ENCODE measurements around the gene EFHD2.

DNA sequence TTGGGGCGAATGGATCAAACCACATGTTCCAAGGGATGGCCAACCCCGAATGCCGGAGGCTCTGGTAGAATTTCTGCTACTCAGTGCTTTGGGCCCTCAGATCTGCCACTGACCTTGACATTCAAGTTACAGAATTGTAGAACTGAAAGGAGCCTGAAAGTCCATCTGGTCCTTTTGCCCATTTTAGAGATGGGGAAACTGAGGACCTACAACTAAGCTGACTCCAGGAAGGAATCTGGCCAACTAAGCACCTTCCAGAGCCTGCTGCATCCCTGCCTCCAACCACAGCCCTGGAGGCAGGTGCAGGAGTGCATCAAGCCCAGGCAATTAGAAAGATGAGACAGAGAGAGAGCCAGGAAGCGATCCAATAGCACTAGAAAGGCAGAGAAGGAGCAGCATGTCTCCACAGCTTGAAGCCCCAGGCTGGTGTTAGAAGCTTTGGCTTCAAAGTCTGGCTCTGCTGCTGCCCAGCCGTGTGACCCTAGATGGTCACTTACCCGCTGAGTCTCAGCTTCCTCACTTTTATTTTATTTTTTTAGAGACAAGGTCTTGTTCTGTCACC is 27.3 kb downstream of the EFHD2 start:
- TF ChIP-seq, protein P1, sequence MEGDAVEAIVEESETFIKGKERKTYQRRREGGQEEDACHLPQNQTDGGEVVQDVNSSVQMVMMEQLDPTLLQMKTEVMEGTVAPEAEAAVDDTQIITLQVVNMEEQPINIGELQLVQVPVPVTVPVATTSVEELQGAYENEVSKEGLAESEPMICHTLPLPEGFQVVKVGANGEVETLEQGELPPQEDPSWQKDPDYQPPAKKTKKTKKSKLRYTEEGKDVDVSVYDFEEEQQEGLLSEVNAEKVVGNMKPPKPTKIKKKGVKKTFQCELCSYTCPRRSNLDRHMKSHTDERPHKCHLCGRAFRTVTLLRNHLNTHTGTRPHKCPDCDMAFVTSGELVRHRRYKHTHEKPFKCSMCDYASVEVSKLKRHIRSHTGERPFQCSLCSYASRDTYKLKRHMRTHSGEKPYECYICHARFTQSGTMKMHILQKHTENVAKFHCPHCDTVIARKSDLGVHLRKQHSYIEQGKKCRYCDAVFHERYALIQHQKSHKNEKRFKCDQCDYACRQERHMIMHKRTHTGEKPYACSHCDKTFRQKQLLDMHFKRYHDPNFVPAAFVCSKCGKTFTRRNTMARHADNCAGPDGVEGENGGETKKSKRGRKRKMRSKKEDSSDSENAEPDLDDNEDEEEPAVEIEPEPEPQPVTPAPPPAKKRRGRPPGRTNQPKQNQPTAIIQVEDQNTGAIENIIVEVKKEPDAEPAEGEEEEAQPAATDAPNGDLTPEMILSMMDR (IDR thresholded peaks at IDR 0.05) = no peak
- TF ChIP-seq POLR2AphosphoS5 (IDR thresholded peaks at IDR 0.05) = no peak
- TF ChIP-seq POLR2A (IDR thresholded peaks at IDR 0.05; ENCODE audit: low read depth) = no peak

Data from esophagus muscularis mucosa (tissue), 3 donors.